Measurements from ENCODE around the gene SLC26A5.

The SLC26A5 gene

GRCh38 chr7:103474956-103475355 lies 28.9 kb upstream of the SLC26A5 start:
- Histone ChIP-seq H3K27me3 (ENCODE audit: insufficient read depth, low read length) (no peaks in the 10 kb centered on the region), H3K23ac (ENCODE audit: low read length) (no peak overlapping the region), H3K4me2 (ENCODE audit: low read length) (no peak overlapping the region), H3K4me1 (ENCODE audit: control insufficient read depth in 1 of 2, insufficient read depth in 2 of 2, low read length in 2 of 2) (no peaks in the 10 kb centered on the region), H3K18ac (ENCODE audit: low read length) (no peak overlapping the region), H2AK5ac (ENCODE audit: low read length) (no peak overlapping the region), H3K27ac (ENCODE audit: low read depth, low read length) (no peak overlapping the region), H2AFZ (ENCODE audit: insufficient read depth, low read length, poor library complexity) (no peak overlapping the region), H3K36me3 (ENCODE audit: control insufficient read depth in 1 of 2, insufficient read depth in 2 of 2, low read length in 2 of 2) (no peaks in the 10 kb centered on the region), H3K9me3 (ENCODE audit: insufficient read depth, low read depth, low read length) (no peaks in the 10 kb centered on the region), H4K8ac (ENCODE audit: low read depth, low read length) (no peak overlapping the region), H3K9ac (ENCODE audit: low read length) (no peak overlapping the region), H3K4ac (ENCODE audit: low read depth, low read length) (no peak overlapping the region), H2BK12ac (ENCODE audit: low read length) (no peak overlapping the region), H3K4me3 (ENCODE audit: low read depth, low read length) (no peak overlapping the region), H4K91ac (ENCODE audit: low read depth, low read length) (no peak overlapping the region), H3K79me1 (ENCODE audit: low read length) (no peaks in the 10 kb centered on the region), H2BK120ac (ENCODE audit: insufficient read depth, low read length, poor library complexity) (no peak overlapping the region), H2BK5ac (ENCODE audit: low read depth, low read length, poor library complexity) (no peak overlapping the region), H3K14ac (ENCODE audit: low read length) (no peak overlapping the region), H3K79me2 (ENCODE audit: control insufficient read depth, insufficient read depth, low read length, poor library complexity) (no peaks in the 10 kb centered on the region), H4K12ac (ENCODE audit: low read depth, low read length) (no peak overlapping the region)
- DNase-seq, result no peak
- WGBS (ENCODE audit: extremely low coverage, insufficient coverage, insufficient read length), result no CpG with 5 or more reads among the region's 5 CpGs

DNA sequence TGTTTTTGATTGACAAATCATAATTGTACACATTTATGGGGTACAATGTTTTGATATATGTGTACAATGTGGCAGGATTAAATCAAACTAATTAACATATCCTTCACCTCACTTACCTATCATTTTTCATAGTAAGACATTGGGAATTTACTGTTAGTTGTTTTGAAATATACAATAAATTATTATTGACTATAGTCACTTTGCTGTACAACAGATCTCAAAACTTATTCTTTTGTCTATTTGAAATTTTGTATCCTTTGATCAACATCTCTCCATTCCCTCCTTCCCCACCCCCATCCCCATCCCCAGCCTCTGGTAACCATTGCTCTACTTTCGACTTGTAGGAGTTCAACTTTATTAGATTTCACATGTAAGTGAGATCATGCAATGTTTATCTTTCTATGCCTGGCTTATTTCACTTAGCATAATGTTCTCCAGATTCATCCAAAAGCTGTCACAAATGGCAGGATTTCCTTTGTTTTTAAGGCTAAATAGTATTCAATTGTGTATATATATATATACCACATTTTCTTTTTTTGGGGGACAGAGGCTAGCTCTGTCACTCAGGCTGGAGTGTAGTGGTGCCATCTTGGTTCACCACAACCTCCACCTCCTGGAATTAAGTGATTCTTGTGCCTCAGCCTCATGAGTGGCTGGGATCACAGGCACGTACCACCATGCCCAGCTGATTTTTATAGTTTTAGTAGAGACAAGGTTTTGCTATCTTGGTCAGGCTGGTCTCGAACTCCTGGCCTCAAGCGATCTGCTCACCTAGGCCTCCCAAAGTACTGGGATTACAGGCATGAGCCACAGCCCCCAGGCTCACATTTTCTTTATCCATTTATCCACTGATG lies 23.3 kb upstream of the SLC26A5 start:
- WGBS (ENCODE audit: extremely low coverage, insufficient coverage, insufficient read length), result no CpG with 5 or more reads among the region's 4 CpGs
- H4K12ac ChIP-seq (ENCODE audit: low read depth, low read length), result no peak overlapping the region
- no peak overlapping the region for H4K91ac ChIP-seq (ENCODE audit: low read depth, low read length)

GRCh38 chr7:103466814-103467213 lies 20.8 kb upstream of the SLC26A5 start:
- H3K14ac ChIP-seq (ENCODE audit: low read length), result no peak overlapping the region
- H3K9ac ChIP-seq (ENCODE audit: low read length), result no peak overlapping the region
- no peaks in the 10 kb centered on the region for H3K79me2 ChIP-seq (ENCODE audit: control insufficient read depth, insufficient read depth, low read length, poor library complexity)
- H3K79me1 ChIP-seq (ENCODE audit: low read length), result no peaks in the 10 kb centered on the region
- H3K23ac ChIP-seq (ENCODE audit: low read length), result no peak overlapping the region
- no CpG with 5 or more reads among the region's 3 CpGs for WGBS (ENCODE audit: extremely low coverage, insufficient coverage, insufficient read length)
- no peak overlapping the region for H2BK12ac ChIP-seq (ENCODE audit: low read length)
- H3K18ac ChIP-seq (ENCODE audit: low read length), result no peak overlapping the region
- H4K91ac ChIP-seq (ENCODE audit: low read depth, low read length), result no peak overlapping the region
- no peak overlapping the region for H4K8ac ChIP-seq (ENCODE audit: low read depth, low read length)
- no peak for DNase-seq
- no peak overlapping the region for H3K27ac ChIP-seq (ENCODE audit: low read depth, low read length)
- no peak overlapping the region for H4K12ac ChIP-seq (ENCODE audit: low read depth, low read length)
- no peak overlapping the region for H2BK120ac ChIP-seq (ENCODE audit: insufficient read depth, low read length, poor library complexity)
- H2BK5ac ChIP-seq (ENCODE audit: low read depth, low read length, poor library complexity), result no peak overlapping the region
- H3K4me2 ChIP-seq (ENCODE audit: low read length), result no peak overlapping the region
- no peak overlapping the region for H3K4me3 ChIP-seq (ENCODE audit: low read depth, low read length)
- no peak overlapping the region for H3K4ac ChIP-seq (ENCODE audit: low read depth, low read length)
- H3K36me3 ChIP-seq (ENCODE audit: control insufficient read depth in 1 of 2, insufficient read depth in 2 of 2, low read length in 2 of 2), result no peaks in the 10 kb centered on the region
- no peaks in the 10 kb centered on the region for H3K27me3 ChIP-seq (ENCODE audit: insufficient read depth, low read length)
- H2AK5ac ChIP-seq (ENCODE audit: low read length), result no peak overlapping the region
- H3K9me3 ChIP-seq (ENCODE audit: insufficient read depth, low read depth, low read length), result peaks cover 2% of the 10 kb centered on the region
- no peak overlapping the region for H2AFZ ChIP-seq (ENCODE audit: insufficient read depth, low read length, poor library complexity)
- H3K4me1 ChIP-seq (ENCODE audit: control insufficient read depth in 1 of 2, insufficient read depth in 2 of 2, low read length in 2 of 2), result no peaks in the 10 kb centered on the region

More for the DNA sequence above, 23.3 kb upstream of the SLC26A5 start:
- Histone ChIP-seq H2BK5ac (ENCODE audit: low read depth, low read length, poor library complexity) (no peak overlapping the region), H2AK5ac (ENCODE audit: low read length) (no peak overlapping the region), H3K4me1 (ENCODE audit: control insufficient read depth in 1 of 2, insufficient read depth in 2 of 2, low read length in 2 of 2) (no peaks in the 10 kb centered on the region), H3K79me2 (ENCODE audit: control insufficient read depth, insufficient read depth, low read length, poor library complexity) (no peaks in the 10 kb centered on the region), H3K23ac (ENCODE audit: low read length) (no peak overlapping the region), H3K27me3 (ENCODE audit: insufficient read depth, low read length) (no peaks in the 10 kb centered on the region), H3K4me2 (ENCODE audit: low read length) (no peak overlapping the region), H3K9ac (ENCODE audit: low read length) (no peak overlapping the region), H3K14ac (ENCODE audit: low read length) (no peak overlapping the region), H4K8ac (ENCODE audit: low read depth, low read length) (no peak overlapping the region), H3K4ac (ENCODE audit: low read depth, low read length) (no peak overlapping the region), H3K9me3 (ENCODE audit: insufficient read depth, low read depth, low read length) (peaks cover 2% of the 10 kb centered on the region), H2BK12ac (ENCODE audit: low read length) (no peak overlapping the region), H3K27ac (ENCODE audit: low read depth, low read length) (no peak overlapping the region), H3K79me1 (ENCODE audit: low read length) (no peaks in the 10 kb centered on the region), H2BK120ac (ENCODE audit: insufficient read depth, low read length, poor library complexity) (no peak overlapping the region), H3K18ac (ENCODE audit: low read length) (no peak overlapping the region), H2AFZ (ENCODE audit: insufficient read depth, low read length, poor library complexity) (no peak overlapping the region), H3K4me3 (ENCODE audit: low read depth, low read length) (no peak overlapping the region), H3K36me3 (ENCODE audit: control insufficient read depth in 1 of 2, insufficient read depth in 2 of 2, low read length in 2 of 2) (no peaks in the 10 kb centered on the region)
- no peak for DNase-seq

DNA sequence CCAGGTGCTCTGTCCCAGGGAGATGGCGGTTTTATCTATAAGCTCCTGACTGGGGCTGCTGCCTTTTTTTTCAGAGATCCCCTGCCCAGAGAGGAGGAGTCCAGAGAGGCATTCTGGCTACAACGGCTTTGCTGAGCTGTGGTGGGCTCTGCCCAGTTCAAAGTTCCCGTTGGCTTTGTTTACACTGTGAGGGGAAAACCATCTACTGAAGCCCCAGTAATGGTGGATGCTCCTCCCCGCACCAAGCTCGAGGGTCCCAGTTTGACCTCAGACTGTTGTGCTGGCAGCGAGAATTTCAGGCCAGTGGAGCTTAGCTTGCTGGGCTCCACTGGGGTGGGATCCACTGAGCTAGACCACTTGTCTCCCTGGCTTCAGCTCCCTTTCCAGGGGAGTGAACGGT lies 16.4 kb upstream of the SLC26A5 start:
- Histone ChIP-seq H3K18ac (ENCODE audit: low read length) (no peak overlapping the region), H3K27me3 (ENCODE audit: insufficient read depth, low read length) (no peaks in the 10 kb centered on the region), H3K79me2 (ENCODE audit: control insufficient read depth, insufficient read depth, low read length, poor library complexity) (no peaks in the 10 kb centered on the region), H4K12ac (ENCODE audit: low read depth, low read length) (no peak overlapping the region), H3K4me2 (ENCODE audit: low read length) (no peak overlapping the region), H2AFZ (ENCODE audit: insufficient read depth, low read length, poor library complexity) (no peak overlapping the region), H3K4me3 (ENCODE audit: low read depth, low read length) (no peak overlapping the region), H3K4ac (ENCODE audit: low read depth, low read length) (no peak overlapping the region), H3K79me1 (ENCODE audit: low read length) (no peaks in the 10 kb centered on the region), H2BK12ac (ENCODE audit: low read length) (no peak overlapping the region), H3K9ac (ENCODE audit: low read length) (no peak overlapping the region), H4K91ac (ENCODE audit: low read depth, low read length) (no peak overlapping the region), H2AK5ac (ENCODE audit: low read length) (no peak overlapping the region), H3K9me3 (ENCODE audit: insufficient read depth, low read depth, low read length) (peaks cover 2% of the 10 kb centered on the region), H3K23ac (ENCODE audit: low read length) (no peak overlapping the region), H2BK120ac (ENCODE audit: insufficient read depth, low read length, poor library complexity) (no peak overlapping the region), H3K36me3 (ENCODE audit: control insufficient read depth in 1 of 2, insufficient read depth in 2 of 2, low read length in 2 of 2) (no peaks in the 10 kb centered on the region), H3K27ac (ENCODE audit: low read depth, low read length) (no peak overlapping the region), H2BK5ac (ENCODE audit: low read depth, low read length, poor library complexity) (no peak overlapping the region), H3K4me1 (ENCODE audit: control insufficient read depth in 1 of 2, insufficient read depth in 2 of 2, low read length in 2 of 2) (no peaks in the 10 kb centered on the region), H3K14ac (ENCODE audit: low read length) (no peak overlapping the region), H4K8ac (ENCODE audit: low read depth, low read length) (no peak overlapping the region)
- no CpG with 5 or more reads among the region's 7 CpGs for WGBS (ENCODE audit: extremely low coverage, insufficient coverage, insufficient read length)
- DNase-seq, result no peak
